HL-60/S4 (cell line): Measurements from ENCODE around the gene RRAGA.
"Not testable (repeated sequence)": the region's sequence is repeated elsewhere in the genome, so short reads cannot be mapped to it uniquely, and the experiment has no call there.

Source experiments
- in situ Hi-C: fragments of 300-500 bp; cut with MboI; formaldehyde crosslinking; loops from 2 replicates; pipeline ENCODE4 v1.14.3; 2022; ENCODE audit warnings: low sequenced_read_pairs

The RRAGA gene

GRCh38 chr9:19048966-19049916, at the start of gene RRAGA:
RRAGA (plus strand) TSS chr9:19049427; CDS start chr9:19049660, 233 bp downstream.
- in situ Hi-C loops = no loop called here

GRCh38 chr9:19000133-19000532, 49.1 kb upstream of the RRAGA start:
- in situ Hi-C loops = no loop called here

GRCh38 chr9:19009391-19009965, 39.7 kb upstream of the RRAGA start:
- in situ Hi-C loops = no loop called here

- in situ Hi-C loops = no loop called here
Observed at GRCh38 chr9:19018201-19018600, 31.0 kb upstream of the RRAGA start.

GRCh38 chr9:19020886-19021455, 28.3 kb upstream of the RRAGA start:
- in situ Hi-C loops = no loop called here

- in situ Hi-C loops = not testable (repeated sequence)
Observed at GRCh38 chr9:19021649-19022048, 27.6 kb upstream of the RRAGA start.

- in situ Hi-C loops = no loop called here
Observed at GRCh38 chr9:19022206-19022605, 27.0 kb upstream of the RRAGA start.

- in situ Hi-C loops = no loop called here
Observed at GRCh38 chr9:19023078-19023477, 26.1 kb upstream of the RRAGA start.

GRCh38 chr9:19026375-19026774, 22.9 kb upstream of the RRAGA start:
- in situ Hi-C loops = no loop called here

- in situ Hi-C loops = no loop called here
Observed at GRCh38 chr9:19027825-19028224, 21.4 kb upstream of the RRAGA start.

GRCh38 chr9:19028835-19029451, 20.3 kb upstream of the RRAGA start:
- in situ Hi-C loops = no loop called here

GRCh38 chr9:19030899-19031298, 18.3 kb upstream of the RRAGA start:
- in situ Hi-C loops = no loop called here

GRCh38 chr9:19032406-19032805, 16.8 kb upstream of the RRAGA start:
- in situ Hi-C loops = no loop called here

- in situ Hi-C loops = no loop called here
Observed at GRCh38 chr9:19033015-19033414, 16.2 kb upstream of the RRAGA start, which contains the start of gene SAXO1. SAXO1 (minus strand) TSS chr9:19033209; CDS start chr9:19032908, 301 bp downstream.

GRCh38 chr9:19036611-19037010, 12.6 kb upstream of the RRAGA start:
- in situ Hi-C loops = no loop called here

GRCh38 chr9:19049917-19050636, 850 bp downstream of the RRAGA start:
- in situ Hi-C loops = no loop called here

- in situ Hi-C loops = no loop called here
Observed at GRCh38 chr9:19050637-19051591, 1.7 kb downstream of the RRAGA start.

GRCh38 chr9:19057033-19057432, 7.8 kb downstream of the RRAGA start:
- in situ Hi-C loops = no loop called here

GRCh38 chr9:19074229-19074628, 25.0 kb downstream of the RRAGA start:
- in situ Hi-C loops = no loop called here

- in situ Hi-C loops = no loop called here
Observed at GRCh38 chr9:19074836-19075235, 25.6 kb downstream of the RRAGA start.
